GM21360 (cell line): Measurements from ENCODE around the gene FAM151A.

ENCODE experiments used
- ATAC-seq: cut with Tn5 transposase; IDR thresholded peaks from one replicate; pipeline ENCODE4 v1.9.1; 2021; ENCODE audit warnings: mild to moderate bottlenecking, moderate library complexity; ENCODE audit not compliant: unreplicated experiment

The FAM151A gene

GRCh38 chr1:54623216-54624007, at the start of gene FAM151A:
Gene FAM151A, minus strand, starts transcription at chr1:54623525. Its CDS starts 130 bp downstream, at chr1:54623395.
- ATAC-seq = no peak

- no peak for ATAC-seq
Measured at GRCh38 chr1:54671985-54672608, 48.8 kb upstream of the FAM151A start.

GRCh38 chr1:54668567-54668966, 45.2 kb upstream of the FAM151A start:
- no peak for ATAC-seq

GRCh38 chr1:54667797-54668196, 44.5 kb upstream of the FAM151A start:
- no peak for ATAC-seq

GRCh38 chr1:54666333-54666732, 43.0 kb upstream of the FAM151A start:
- no peak for ATAC-seq

- no peak for ATAC-seq
Measured at GRCh38 chr1:54665852-54666251, 42.5 kb upstream of the FAM151A start.

GRCh38 chr1:54664364-54664763, 41.0 kb upstream of the FAM151A start:
- no peak for ATAC-seq

GRCh38 chr1:54663725-54664124, 40.4 kb upstream of the FAM151A start:
- no peak for ATAC-seq

GRCh38 chr1:54658164-54658913, 35.0 kb upstream of the FAM151A start:
- ATAC-seq = no peak

GRCh38 chr1:54653036-54653435, 29.7 kb upstream of the FAM151A start:
- no peak for ATAC-seq

- no peak for ATAC-seq
Measured at GRCh38 chr1:54652168-54652567, 28.8 kb upstream of the FAM151A start.

GRCh38 chr1:54651608-54652007, 28.3 kb upstream of the FAM151A start:
- ATAC-seq = no peak

GRCh38 chr1:54650417-54650816, 27.1 kb upstream of the FAM151A start:
- no peak for ATAC-seq

GRCh38 chr1:54649921-54650320, 26.6 kb upstream of the FAM151A start:
- ATAC-seq = no peak

GRCh38 chr1:54649130-54649898, 26.0 kb upstream of the FAM151A start:
- no peak for ATAC-seq

GRCh38 chr1:54645806-54646676, 22.7 kb upstream of the FAM151A start:
- no peak for ATAC-seq

GRCh38 chr1:54643736-54644135, 20.4 kb upstream of the FAM151A start:
- ATAC-seq = no peak

GRCh38 chr1:54640863-54641836, 17.8 kb upstream of the FAM151A start, which contains the start of gene MROH7:
Gene MROH7, plus strand, starts transcription at chr1:54641786. Its CDS starts 11,141 bp downstream, at chr1:54652927.
- ATAC-seq = no peak

GRCh38 chr1:54640361-54640760, 17.0 kb upstream of the FAM151A start:
- ATAC-seq = no peak
